IPS-NIHi7 (cell line): ENCODE data around the gene CLDN20.

Experiments
- DNase-seq: peaks from one replicate; pipeline ENCODE4 v3.0.0; 2012; ENCODE audit warnings: mixed read lengths; ENCODE audit errors: extremely low spot score

CLDN20 gene

GRCh38 chr6:155245193-155245592 is 18.6 kb upstream of the CLDN20 start:
- DNase-seq, result no peak

- no peak for DNase-seq
Measured at GRCh38 chr6:155245831-155246230, 18.0 kb upstream of the CLDN20 start.

- DNase-seq, result no peak
Measured at GRCh38 chr6:155246825-155247224, 17.0 kb upstream of the CLDN20 start.

- no peak for DNase-seq
Measured at GRCh38 chr6:155247618-155248007, 16.2 kb upstream of the CLDN20 start.

DNA sequence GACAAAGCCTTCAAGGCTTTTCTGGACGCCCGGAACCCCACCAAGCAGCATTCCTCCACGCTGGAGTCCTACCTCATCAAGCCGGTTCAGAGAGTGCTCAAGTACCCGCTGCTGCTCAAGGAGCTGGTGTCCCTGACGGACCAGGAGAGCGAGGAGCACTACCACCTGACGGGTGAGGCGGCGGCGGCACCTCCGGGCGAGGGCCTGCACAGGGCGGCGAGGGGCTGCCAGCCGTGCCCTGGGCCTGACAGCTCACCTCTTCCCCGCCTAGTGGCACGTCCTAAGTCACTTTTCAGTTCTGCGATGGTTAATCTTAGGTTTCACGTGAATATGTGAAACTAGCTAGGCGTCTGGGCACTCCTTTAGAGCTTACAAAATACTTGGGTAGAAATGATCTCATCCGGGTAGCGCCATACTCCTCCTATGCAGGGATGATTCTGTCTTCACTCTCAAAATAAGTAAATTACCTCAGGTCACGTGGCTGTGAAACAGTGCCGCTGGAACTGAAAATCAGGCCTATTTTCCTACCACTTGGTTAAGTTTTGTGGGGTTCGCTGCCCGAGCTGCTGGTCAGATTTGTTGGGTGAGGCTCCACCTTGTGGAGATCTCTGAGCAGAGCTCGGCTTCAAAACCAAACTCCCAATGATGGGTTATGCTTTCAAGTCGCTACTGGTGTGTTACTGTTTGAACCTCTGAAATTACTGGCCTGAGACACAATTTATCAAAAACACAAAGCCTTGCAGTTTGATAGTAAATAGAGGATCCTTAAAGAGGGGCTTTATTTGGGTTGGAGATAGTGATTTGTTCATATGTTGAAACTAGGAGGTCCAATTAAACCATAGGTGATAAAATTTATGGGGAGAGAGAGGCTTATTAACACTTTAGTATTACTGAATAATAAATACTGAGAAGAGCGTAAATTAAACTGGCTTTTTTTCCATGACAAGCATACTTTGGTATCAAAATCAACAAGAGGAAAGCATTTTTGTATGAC is 15.5 kb upstream of the CLDN20 start:
- peak; percentile 68 for DNase-seq

GRCh38 chr6:155250701-155251381 is 13.0 kb upstream of the CLDN20 start:
- no peak for DNase-seq

DNA sequence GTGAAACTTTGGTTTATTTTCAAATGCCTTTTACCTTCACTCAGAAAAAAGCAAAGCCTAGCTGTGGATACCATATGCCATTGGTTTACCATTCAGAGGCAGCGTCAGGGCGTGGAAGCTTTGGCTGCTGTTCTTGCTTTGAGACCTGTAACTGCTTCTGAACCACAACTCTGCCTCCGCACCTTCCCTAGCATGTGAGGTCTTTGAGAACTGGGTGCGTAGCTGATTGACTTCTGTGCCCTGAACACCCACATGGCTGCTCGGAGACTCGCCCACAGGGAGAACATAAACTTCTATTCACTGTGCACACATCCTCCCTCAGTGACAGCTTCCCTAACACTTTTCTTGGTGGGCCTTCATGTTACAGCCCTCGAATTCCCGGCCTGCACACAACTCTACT is 11.2 kb upstream of the CLDN20 start:
- no peak for DNase-seq

GRCh38 chr6:155253337-155253736 is 10.5 kb upstream of the CLDN20 start:
- DNase-seq, result no peak

DNA sequence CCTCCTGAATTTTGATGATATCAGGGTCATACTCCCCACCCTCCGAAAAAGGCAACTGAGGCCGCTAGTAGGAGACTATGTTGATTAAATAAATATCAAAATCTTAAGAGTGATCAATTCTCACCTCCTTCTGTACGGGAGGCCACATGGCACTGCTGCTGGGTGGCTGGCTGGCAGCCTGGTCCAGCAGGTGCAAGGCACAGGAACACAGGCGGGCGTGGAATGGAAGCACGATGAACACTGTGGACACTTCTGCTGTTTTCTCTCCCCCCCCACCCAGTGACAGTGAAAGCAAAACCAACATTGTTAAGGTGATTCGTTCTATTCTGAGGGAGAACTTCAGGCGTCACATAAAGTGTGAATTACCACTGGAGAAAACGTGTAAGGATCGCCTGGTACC is 9.7 kb upstream of the CLDN20 start:
- DNase-seq, result no peak

DNA sequence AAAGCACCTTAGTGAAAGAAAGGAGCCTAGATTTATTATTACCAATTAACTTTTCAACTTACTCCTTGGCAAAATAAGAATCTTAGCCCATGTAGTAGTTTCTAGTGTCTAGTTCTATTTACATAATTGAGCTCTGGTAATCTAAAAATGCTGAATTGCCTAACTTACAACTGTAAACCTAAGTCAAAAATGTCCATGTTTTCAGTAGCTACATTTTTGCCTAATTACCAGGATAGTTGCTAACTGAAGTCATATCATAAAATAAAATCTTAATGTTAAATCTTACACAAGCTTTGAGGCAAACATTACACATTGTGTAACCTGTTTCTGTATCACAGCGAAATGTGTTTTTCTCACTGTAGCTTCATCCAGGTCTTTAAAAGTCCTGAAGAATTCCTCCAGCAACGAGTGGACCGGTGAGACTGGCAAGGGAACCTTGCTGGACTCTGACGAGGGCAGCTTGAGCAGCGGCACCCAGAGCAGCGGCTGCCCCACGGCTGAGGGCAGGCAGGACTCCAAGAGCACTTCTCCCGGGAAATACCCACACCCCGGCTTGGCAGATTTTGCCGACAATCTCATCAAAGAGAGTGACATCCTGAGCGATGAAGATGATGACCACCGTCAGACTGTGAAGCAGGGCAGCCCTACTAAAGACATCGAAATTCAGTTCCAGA is 7.6 kb upstream of the CLDN20 start:
- DNase-seq, result no peak

DNA sequence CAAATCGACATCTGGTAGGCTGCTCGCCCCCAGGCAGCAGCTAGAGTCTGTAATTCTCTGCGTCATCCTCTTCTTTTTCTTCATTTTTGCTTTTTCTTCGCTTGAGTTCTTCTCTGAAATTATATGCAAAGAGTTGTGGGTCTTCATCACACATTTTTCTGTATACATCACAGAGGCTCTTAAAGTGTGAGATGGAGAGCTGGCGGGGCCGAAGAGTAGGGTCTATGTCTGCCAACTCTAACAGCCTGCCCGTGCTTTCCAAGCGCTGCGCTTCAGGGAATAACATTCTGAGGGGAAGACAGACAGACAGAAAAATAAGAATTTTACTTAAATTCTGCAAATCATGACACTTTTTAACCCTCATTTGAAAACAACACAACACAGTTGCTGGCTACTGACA is 6.0 kb upstream of the CLDN20 start:
- DNase-seq, result no peak

DNA sequence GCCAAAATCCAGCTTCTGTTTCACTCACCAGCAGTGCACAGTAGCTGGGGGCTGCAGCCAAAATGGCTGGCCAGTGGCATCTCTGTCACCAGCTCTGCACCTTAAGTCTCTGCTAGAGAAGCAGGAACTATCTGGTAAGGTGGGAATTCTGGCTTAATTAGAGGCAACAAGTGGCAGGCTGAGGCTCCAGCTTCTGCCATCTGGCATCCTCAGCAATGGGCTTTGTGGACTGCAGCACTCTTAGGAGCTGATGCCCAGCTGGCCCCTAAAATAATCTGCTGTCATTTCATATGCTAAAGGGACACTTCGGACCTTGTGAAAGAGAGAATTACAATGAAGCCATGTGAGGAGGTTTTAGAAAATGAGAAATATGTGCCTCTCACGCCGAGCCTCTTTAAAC is 4.6 kb upstream of the CLDN20 start:
- DNase-seq, result no peak

DNA sequence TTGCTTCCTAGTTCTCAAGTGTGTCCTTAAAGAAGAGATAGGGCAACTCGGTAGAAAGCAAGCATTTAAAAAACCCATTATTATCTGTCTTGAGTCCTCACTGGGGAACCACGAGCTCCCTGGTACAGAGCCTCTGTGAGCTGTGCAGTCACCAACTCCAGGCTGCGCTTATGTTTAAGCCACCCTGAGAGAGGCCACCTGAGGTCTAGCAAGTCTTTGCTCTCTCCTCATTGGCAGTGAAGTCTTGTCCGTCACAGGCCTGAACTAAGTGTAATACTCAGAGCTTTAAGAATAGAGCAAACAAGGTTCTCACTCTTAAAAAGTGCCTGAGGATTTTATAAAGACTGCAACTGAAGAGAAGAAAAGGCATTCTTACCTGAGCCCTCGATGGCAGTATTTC is 3.9 kb upstream of the CLDN20 start:
- no peak for DNase-seq

DNA sequence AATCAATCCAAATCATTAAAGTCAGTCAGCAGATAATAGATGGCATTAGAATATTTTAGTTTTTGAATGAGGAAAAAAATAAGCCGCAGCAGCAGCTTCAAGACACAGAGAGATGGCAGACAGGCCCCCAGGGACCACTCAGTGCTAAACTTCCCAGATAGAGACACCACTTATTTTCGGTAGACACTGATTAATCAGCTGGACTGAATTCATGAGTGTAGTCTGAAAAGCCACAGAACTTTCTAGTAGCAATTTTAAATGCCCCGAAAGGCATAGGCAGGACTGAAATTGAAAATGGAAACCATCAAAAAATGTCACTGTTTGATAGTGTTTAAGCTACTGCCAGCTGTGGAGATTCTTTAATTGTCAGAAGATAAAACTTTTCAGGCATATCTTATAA is 3.1 kb upstream of the CLDN20 start:
- DNase-seq, result no peak

- peak; percentile 49 for DNase-seq
Measured at GRCh38 chr6:155261111-155261900, 2.5 kb upstream of the CLDN20 start.

DNA sequence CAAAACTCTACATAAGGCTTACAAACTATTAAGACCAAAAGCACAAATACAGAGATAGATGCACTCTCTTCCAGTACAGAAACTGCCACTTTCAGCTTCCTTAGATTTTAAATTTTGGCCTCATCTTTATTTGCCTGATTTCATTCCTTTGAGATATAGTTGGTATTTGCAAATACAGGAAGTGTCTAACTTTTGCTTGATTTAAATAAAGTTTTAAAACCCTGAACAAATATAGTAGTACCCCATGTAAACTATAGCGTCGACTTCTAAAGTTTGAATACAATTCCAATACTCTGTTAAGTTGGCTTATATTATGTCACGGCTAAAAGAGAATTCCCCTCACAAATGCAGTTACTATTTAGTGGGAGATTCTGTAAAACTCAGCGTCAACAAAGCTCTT is 1.2 kb upstream of the CLDN20 start:
- DNase-seq, result no peak

- no peak for DNase-seq
Measured at GRCh38 chr6:155264693-155265320, 994 bp downstream of the CLDN20 start.

- DNase-seq, result no peak
Measured at GRCh38 chr6:155265843-155266535, 2.2 kb downstream of the CLDN20 start.

DNA sequence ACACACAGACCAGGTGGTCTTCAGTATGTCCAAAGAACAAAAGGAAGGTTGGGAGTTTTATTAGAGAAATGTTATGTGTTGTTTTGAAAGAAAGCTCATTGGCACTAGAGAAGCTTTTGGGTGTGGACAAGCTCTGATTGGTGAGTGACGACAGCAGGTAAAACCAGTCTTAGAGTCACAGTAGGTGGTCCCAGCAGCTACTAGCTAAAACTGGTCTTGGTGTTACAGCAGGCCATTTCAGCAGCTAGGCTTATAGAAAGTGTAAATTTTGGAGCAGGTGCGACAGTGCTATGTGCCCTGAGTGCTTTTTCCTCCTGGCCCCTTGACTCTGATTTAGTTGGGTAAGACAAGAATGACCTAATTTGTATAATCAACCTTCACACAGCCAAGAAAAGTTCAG is 3.6 kb downstream of the CLDN20 start:
- no peak for DNase-seq

DNA sequence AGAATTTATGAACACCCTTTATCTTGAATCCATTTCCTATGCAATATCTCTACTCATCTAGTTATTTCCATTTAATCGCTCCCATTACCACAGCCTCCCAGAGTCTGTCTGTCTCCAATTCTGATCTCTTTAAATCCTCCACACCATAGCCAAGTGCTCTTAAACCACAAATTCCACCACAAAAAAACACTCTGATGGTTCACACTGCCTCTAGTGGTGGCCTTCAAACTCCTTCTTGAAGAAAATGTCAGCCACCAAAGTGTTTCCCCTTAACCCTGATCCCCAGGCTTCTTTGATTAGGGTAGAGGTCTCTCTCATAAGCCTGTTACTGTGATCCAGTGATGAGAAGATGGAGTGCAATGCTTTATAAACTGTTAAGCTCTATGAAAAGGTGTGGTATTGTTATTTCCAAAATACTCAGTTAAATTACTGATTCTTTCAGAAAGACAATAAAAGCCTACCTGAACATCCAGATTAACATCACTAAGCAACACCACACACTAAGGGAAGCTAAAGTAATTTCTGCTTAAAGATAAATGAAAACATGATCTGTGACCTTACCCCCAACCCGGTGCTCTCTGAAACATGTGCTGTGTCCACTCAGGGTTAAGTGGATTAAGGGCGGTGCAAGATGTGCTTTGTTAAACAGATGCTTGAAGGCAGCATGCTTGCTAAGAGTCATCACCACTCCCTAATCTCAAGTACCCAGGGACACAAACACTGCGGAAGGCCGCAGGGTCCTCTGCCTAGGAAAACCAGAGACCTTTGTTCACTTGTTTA is 4.5 kb downstream of the CLDN20 start:
- DNase-seq, result peak; percentile 22
